Activated CD8-positive, alpha-beta memory T cell treated with anti-CD3 and anti-CD28 coated beads for 48 hours (primary cell): ENCODE data around the gene EGF.

Source experiments
- DNase-seq, 3 experiments: peaks; one replicate each; pipeline ENCODE4 v3.0.0-alpha.2; 2020; ENCODE audit warnings: low read depth in 2 of 3, low spot score in 2 of 3

The EGF gene

GRCh38 chr4:109990261-109991257 is 77.9 kb downstream of the EGF start:
- DNase-seq: no peak

DNA sequence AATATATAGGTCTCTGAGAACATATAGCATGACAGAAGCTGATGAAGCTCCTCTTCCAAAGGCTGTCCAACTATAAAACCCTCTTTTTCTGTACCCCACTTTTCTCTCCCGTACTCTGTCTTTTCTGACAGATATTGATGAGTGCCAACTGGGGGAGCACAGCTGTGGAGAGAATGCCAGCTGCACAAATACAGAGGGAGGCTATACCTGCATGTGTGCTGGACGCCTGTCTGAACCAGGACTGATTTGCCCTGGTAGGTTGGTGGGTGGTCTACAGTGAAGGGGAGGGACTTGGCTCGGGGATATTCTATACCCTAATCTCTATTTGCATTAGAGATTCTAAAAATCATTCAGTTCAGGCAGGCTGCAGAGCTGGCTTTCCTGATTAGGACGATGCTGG is 80.4 kb downstream of the EGF start:
- DNase-seq: no peak

DNA sequence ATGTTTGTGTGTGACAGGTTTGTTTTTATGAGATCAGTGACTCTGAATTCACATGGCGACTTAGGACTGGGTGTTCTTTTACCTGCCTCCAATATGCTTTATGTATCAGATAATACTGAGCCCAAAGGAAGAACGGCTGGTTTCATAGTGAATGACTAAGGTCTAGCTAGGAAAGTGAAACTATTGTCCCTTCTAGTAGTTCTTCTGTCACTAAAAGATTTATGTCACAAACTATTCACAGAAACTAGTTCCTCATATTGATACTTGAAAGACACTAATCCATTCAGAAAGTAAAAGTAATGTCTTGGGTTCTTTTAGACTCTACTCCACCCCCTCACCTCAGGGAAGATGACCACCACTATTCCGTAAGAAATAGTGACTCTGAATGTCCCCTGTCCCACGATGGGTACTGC is 81.7 kb downstream of the EGF start:
- DNase-seq: no peak

DNA sequence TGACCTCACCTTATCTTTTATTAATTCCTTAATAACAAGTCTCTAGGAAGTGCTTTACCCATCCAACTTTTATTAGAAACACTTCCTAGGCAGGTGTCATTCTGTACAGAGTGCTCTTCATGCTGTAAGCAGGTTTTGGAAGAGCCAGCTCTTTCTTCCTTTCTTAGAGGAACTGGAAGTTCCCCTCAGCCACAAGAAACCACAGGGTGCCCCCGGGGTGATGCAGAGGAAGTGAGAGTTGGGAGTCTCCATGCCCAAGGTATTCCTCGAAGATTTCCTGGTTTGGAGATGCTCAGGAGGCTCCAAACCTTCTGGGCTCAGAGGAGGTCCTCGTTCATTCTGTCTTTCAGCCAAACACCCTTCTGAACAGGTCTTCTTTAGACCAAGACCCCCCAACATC is 83.8 kb downstream of the EGF start:
- DNase-seq: no peak

- DNase-seq: no peak
Measured at GRCh38 chr4:109998867-109999584, 86.3 kb downstream of the EGF start.

DNA sequence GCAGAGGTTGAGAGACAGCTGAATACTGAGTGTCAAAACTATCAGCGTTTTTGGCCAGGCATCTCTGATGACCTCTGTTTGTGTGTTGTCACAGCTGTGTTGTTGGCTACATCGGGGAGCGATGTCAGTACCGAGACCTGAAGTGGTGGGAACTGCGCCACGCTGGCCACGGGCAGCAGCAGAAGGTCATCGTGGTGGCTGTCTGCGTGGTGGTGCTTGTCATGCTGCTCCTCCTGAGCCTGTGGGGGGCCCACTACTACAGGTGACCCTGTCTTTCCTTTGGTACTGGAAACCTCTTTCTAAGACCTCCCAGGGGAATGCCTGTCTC is 86.9 kb downstream of the EGF start:
- no peak for DNase-seq

DNA sequence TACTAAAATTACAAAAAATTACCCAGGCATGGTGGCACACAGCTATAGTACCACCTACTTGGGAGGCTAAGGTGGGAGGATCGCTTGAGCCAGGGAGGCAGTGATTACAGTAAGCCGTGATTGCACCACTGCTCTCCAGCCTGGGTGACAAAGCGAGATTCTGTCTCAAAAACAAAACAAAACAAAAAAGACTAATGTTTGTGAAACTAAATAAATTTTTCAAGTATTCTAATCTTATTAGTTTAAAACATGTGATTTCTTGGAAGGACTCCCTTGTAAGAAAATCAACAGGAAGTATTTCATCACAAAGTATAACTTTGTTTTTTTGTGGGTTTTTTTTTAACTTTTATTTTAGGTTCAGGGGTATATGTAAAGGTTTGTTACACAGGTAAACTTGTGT is 89.6 kb downstream of the EGF start:
- DNase-seq: no peak

GRCh38 chr4:110003401-110004187 is 90.9 kb downstream of the EGF start:
- no peak for DNase-seq

DNA sequence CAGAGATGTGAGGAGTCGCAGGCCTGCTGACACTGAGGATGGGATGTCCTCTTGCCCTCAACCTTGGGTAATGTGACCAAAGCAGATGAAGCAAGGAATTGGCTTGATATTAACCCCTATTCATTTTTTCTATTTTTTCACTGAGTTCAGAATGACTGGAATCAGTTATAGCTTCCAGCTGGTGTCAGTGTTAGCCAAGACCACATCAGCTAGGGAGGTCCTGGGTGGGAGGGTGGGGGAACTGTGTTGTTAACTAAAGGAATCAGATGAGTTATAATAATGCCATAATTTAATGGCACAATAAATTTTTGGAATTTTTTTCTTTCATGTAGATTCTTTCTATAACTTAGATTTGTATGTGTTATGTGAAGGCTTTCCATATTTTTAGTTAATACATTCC is 91.9 kb downstream of the EGF start:
- DNase-seq: no peak

DNA sequence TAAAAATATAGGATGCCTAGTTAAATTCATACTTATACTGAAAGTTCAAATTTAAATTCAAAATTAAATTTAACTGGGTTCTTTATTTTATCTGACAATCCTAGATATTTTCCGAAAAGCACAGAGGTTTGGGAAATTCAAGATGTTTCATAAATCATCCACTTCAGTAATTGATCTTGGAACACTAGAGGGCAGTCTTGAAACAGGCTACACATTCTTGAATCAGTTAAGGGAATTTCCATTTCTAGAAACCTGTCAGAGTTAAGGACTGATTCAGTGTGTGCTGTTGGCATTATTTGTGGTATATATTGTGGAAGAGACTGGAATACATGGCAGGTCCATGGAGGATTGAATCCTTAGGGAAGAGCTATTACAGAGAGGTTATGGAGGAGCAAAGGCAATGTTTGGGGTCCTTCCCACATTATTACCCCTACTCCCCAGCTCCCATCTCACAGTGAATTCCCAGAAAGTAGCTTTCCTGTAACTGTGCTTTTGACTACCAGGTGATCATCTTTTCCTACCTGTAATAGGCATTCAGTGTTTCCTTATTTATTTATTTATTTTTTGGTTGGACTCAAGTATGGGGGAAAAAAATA is 92.9 kb downstream of the EGF start:
- no peak for DNase-seq

DNA sequence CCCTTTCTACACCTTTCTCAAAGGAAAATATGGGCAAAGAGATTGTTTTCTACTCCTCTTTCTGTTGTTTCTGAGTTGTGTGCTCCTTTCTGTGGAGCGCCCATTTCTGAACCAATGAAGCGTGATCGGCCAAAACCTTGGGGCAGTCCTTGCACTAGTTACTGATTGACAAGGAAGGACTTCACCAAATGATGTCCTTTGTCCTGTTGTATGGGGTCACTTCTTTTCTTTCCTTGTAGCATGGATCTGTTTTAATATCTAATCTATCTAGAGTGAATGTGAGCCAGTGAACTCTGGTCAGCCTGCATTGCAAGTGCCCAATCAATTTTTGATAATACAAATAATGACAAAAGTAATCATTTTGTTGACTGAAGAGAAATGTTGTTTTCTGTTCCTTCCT is 94.5 kb downstream of the EGF start:
- no peak for DNase-seq

DNA sequence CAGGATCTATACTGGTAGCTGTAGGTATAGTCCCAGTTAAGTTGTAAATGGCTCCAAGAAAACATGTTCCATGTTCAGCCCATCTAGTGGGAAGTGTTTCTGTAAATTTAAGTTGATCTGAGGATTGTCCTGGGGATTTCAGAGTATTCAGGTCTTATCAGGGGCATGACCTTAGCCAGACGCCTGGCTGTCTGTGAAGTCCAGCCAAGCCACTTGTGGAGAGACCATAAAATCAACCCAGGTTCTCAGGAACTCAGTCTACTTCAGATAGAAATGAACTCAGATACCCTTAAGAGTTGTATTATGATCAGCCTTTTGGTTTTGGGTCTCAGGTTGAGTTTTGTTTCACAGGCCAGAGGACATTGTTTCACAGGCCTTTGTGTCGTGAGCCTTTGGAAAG is 95.9 kb downstream of the EGF start:
- no peak for DNase-seq

DNA sequence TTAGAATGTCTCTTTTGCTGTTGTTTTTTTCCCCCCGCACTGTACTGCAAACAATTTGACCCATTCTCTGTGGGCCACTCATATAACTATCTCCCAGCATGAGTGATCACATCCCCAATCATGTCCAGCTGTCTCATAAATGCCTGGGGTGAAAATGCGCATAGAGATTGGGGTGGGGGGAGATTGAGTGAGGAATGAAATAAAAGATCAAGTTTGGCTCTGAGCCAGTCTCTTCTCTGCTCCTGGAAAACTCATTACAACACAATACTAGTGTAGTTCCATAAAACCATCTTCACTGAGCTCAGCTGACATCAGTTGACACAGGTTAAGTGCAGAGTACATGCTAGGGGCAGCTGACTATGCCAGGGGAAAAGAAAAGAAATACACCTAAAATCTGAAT is 96.9 kb downstream of the EGF start:
- DNase-seq: no peak

- DNase-seq: no peak
Measured at GRCh38 chr4:110010797-110011196, 98.1 kb downstream of the EGF start.

- no peak for DNase-seq
Measured at GRCh38 chr4:110012917-110013316, 100.2 kb downstream of the EGF start.

DNA sequence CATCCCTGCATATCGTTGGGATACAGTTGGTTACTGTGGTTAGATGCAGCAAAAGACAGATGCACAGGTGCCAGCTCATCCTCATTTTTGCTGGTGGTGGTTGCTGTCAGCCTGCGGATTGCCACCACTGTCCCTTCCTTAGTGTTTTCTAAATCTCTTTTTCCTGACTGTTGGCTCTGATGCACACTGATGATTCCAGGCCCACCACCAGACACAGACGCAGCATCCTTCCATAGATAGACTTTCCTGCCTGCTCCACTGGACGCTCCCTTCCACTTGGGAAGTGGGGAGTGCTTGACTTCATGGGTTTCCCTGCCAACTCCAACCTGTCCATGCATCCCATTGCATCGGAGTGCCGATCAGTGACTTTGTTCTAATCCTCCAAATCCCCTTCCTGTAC is 101.5 kb downstream of the EGF start:
- DNase-seq: no peak

DNA sequence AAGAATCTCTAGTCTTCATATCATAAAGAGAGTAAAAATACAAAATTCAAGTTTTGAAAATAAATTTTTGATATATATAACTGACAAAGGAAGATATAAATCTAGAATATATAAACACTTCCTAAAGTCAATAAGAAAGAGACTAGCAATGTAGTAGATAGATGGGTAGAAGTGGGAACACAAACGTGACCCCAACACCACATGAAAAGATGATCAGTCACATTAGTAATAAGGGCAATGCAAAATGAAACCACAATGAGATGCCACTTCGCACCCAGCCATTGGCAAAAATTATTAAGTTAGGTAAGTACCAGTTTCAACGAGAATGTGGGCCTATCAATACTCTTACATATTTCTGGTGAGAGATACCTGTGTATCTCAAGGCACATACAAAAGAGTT is 106.5 kb downstream of the EGF start:
- no peak for DNase-seq

DNA sequence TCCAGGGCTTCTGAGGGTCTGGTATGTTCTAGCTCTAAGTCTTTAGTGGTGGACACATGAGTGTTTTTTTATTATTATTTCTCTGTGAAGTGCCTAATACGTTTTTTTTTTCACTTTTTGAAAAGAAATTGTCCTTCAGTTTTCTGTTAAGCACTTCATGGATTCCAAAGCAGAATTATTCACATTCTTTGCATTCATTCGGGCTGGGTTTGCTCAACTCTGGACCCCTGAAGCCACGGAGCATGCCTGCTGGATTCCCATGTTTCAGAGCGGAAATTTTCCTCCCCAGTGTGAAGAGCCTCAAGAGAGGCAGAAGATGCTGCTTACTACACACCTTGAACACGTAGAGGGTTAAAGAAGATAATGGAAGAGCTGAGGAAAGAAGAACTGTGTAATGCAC is 107.5 kb downstream of the EGF start:
- DNase-seq: no peak

DNA sequence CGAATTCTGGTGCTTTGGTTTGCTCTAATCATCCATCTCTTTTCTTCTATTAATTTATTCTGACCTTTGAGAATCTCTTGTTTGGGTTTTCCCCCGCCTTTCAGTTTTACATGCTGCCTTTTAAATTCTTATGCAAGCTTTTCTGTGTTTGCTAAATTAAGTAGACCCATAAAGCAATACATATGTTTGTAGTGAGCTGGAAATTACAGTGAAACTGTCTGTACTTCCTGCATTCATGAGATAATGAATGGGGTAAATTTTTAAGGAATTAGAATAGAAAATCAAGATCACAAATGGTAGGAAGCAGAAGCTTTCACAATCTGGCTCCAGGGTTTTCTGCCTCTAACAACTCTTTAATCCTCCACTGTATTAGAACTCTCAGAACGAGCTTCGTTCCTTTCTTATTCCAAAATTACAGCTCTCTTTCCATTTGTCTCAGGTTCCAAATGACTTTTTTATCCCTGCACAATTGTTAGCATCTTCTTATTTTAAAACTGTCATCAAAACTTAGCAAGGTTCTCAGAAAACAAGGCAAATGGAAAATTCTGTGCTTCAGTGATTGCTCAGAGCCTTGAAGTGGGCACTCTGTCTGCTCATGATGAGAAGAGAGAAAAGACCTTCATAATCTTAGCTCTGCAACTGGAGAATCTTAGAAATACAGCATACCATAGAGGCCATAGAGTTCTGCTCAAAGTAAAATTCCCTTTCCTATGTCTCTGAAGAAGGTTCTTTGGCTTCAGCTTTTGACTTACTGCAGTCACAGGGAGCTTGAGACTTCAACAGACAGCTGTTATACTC is 108.2 kb downstream of the EGF start:
- no peak for DNase-seq

GRCh38 chr4:110022457-110022856 is 109.8 kb downstream of the EGF start:
- no peak for DNase-seq

- no peak for DNase-seq
Measured at GRCh38 chr4:110025056-110025455, 112.4 kb downstream of the EGF start.
